ENCODE data around the gene DPM1. TPM values are rescaled to one million over a fixed set of nuclear protein-coding genes. Genes with fewer than 3 reads are reported as not detected.

The DPM1 gene
- total RNA-seq, 6 donors from 2014 or later: 16.4 to 61.2 (median 28.4) TPM

GRCh38 chr20:50959543-50960126 is 1.3 kb upstream of the DPM1 start:
- Histone ChIP-seq H3K4me1 (peaks cover 27 to 55% (median 38%) of the 10 kb centered on the region in 4 donors), H3K36me3 (peaks cover 0 to 16% (median 5%) of the 10 kb centered on the region in 4 donors), H3K9me3 (no peaks in the 10 kb centered on the region), H3K27me3 (no peaks in the 10 kb centered on the region), H3K4me3 (peak overlapping the region; percentile 88 to 96 (median 91)), H3K27ac (peak overlapping the region in 3 of 4 donors; percentile 92 to 95 (median 94))
- DNase-seq: no peak
- no peak for TF ChIP-seq POLR2A (IDR thresholded peaks at IDR 0.05)
- no peak for TF ChIP-seq POLR2AphosphoS5 (IDR thresholded peaks at IDR 0.05)
- TF ChIP-seq CTCF (IDR thresholded peaks at IDR 0.05): no peak
- no peak for TF ChIP-seq EP300 (IDR thresholded peaks at IDR 0.05)
- peak in 1 of 2 donors; percentile 23 for ATAC-seq (ENCODE audit: low FRiP score in 2 of 2)
- 68 to 93% methylated on average over 8 to 25 of the region's 25 CpGs for whole genome bisulfite sequencing, 2 donors

GRCh38 chr20:50958615-50959542 is 547 bp upstream of the DPM1 start, which contains the start of gene MOCS3:
Gene MOCS3 (plus strand): TSS chr20:50958818. CDS start chr20:50958843, 25 bp downstream.
- Histone ChIP-seq H3K27me3 (no peaks in the 10 kb centered on the region), H3K4me3 (peak within 1 kb of the TSS; percentile 88 to 96 (median 91)), H3K4me1 (peaks cover 27 to 55% (median 38%) of the 10 kb centered on the region in 4 donors), H3K9me3 (no peaks in the 10 kb centered on the region), H3K27ac (peak within 1 kb of the TSS; percentile 88 to 95 (median 93)), H3K36me3 (peaks cover 0 to 23% (median 10%) of the 10 kb centered on the region in 4 donors)
- peak; percentile 90 to 94 for ATAC-seq (ENCODE audit: low FRiP score in 2 of 2)
- peak; percentile 83 to 90 for DNase-seq
- 1 to 3% methylated on average over 14 to 57 of the region's 67 CpGs for WGBS, 2 donors
- TF ChIP-seq POLR2A (IDR thresholded peaks at IDR 0.05) (peak in 1 of 4 donors; percentile 31), CTCF (IDR thresholded peaks at IDR 0.05) (peak in 1 of 6 experiments; percentile 7), EP300 (IDR thresholded peaks at IDR 0.05) (no peak)

GRCh38 chr20:50957276-50957675 is 1.1 kb downstream of the DPM1 start:
- Histone ChIP-seq H3K4me1 (peaks cover 27 to 55% (median 38%) of the 10 kb centered on the region in 4 donors), H3K27ac (peak overlapping the region in 2 of 4 donors; percentile 88 to 92)

GRCh38 chr20:50953821-50954220 is 4.5 kb downstream of the DPM1 start:
- Histone ChIP-seq H3K27me3 (no peaks in the 10 kb centered on the region), H3K36me3 (peaks cover 17 to 62% (median 35%) of the 10 kb centered on the region in 4 donors), H3K9me3 (no peaks in the 10 kb centered on the region), H3K4me1 (peaks cover 16 to 30% (median 24%) of the 10 kb centered on the region in 4 donors), H3K27ac (no peak overlapping the region), H3K4me3 (no peak overlapping the region)
- ATAC-seq (ENCODE audit: low FRiP score in 2 of 2) (no peak), DNase-seq (no peak)
- TF ChIP-seq EP300 (IDR thresholded peaks at IDR 0.05) (no peak), POLR2AphosphoS5 (IDR thresholded peaks at IDR 0.05) (no peak), CTCF (IDR thresholded peaks at IDR 0.05) (no peak), POLR2A (IDR thresholded peaks at IDR 0.05) (no peak)

More at GRCh38 chr20:50957276-50957675, 1.1 kb downstream of the DPM1 start:
- Histone ChIP-seq H3K36me3 (peaks cover 3 to 35% (median 18%) of the 10 kb centered on the region in 4 donors), H3K4me3 (peak overlapping the region; percentile 88 to 96 (median 91)), H3K27me3 (no peaks in the 10 kb centered on the region), H3K9me3 (no peaks in the 10 kb centered on the region)
- ATAC-seq (ENCODE audit: low FRiP score in 2 of 2) (no peak), DNase-seq (no peak)
- WGBS, 2 donors: 23 to 27% methylated on average over 7 of the region's 7 CpGs
- no peak for TF ChIP-seq CTCF (IDR thresholded peaks at IDR 0.05)
- TF ChIP-seq EP300 (IDR thresholded peaks at IDR 0.05): no peak
- no peak for TF ChIP-seq POLR2AphosphoS5 (IDR thresholded peaks at IDR 0.05)
- no peak for TF ChIP-seq POLR2A (IDR thresholded peaks at IDR 0.05)
